Cardiac fibroblast (primary cell): ENCODE results near the gene ZBTB20.

Source experiments
- DNase-seq, 2 donors: peaks; one replicate each; pipeline versions ENCODE4 v3.0.0 to v3.0.0-alpha.2; 2010; ENCODE audit warnings: low read depth in 2 of 2
- H3K4me3 ChIP-seq, 2 donors: replicated peaks in 1 of 2; 1 replicate in 1 of 2; 2 replicates in 1 of 2; pipeline ENCODE4 v1.5.1; 2011; ENCODE audit warnings: low read depth in 2 of 2, low read length in 2 of 2, mild to moderate bottlenecking in 2 of 2, moderate library complexity in 1 of 2
- CTCF ChIP-seq: IDR thresholded peaks from one replicate; pipeline ENCODE4 v1.5.1; 2011; ENCODE audit warnings: low read depth, mild to moderate bottlenecking, low read length, inconsistent platforms

The ZBTB20 gene

GRCh38 chr3:114411190-114411668, 735.9 kb downstream of the ZBTB20 start:
- peak; percentile 48 to 49 for DNase-seq
- H3K4me3 ChIP-seq: no peak overlapping the region
- TF ChIP-seq CTCF: no peak

- H3K4me3 ChIP-seq: no peak overlapping the region
- no peak for TF ChIP-seq CTCF
These were observed 738.1 kb downstream of the ZBTB20 start for GRCh38 chr3:114408736-114409670.

GRCh38 chr3:114406922-114407321, 740.2 kb downstream of the ZBTB20 start:
- no peak for TF ChIP-seq CTCF
- no peak for DNase-seq
- H3K4me3 ChIP-seq: no peak overlapping the region

More at GRCh38 chr3:114408736-114409670, 738.1 kb downstream of the ZBTB20 start:
- no peak for DNase-seq

- peak in 1 of 2 donors; percentile 87 for DNase-seq
- no peak for TF ChIP-seq CTCF
- no peak overlapping the region for H3K4me3 ChIP-seq
These were observed 740.8 kb downstream of the ZBTB20 start for GRCh38 chr3:114406286-114406685.

- DNase-seq: no peak
- no peak for TF ChIP-seq CTCF
- no peak overlapping the region for H3K4me3 ChIP-seq
These were observed 741.7 kb downstream of the ZBTB20 start for GRCh38 chr3:114405202-114405990.

- no peak overlapping the region for H3K4me3 ChIP-seq
- TF ChIP-seq CTCF: no peak
- DNase-seq: peak in 1 of 2 donors; percentile 55
These were observed 742.5 kb downstream of the ZBTB20 start for GRCh38 chr3:114404590-114404989.
